Measurements from ENCODE around the gene PLEKHO2.
A peak's percentile ranks its signal among the peaks of the same experiment; 100 is the strongest.

The PLEKHO2 gene

DNA sequence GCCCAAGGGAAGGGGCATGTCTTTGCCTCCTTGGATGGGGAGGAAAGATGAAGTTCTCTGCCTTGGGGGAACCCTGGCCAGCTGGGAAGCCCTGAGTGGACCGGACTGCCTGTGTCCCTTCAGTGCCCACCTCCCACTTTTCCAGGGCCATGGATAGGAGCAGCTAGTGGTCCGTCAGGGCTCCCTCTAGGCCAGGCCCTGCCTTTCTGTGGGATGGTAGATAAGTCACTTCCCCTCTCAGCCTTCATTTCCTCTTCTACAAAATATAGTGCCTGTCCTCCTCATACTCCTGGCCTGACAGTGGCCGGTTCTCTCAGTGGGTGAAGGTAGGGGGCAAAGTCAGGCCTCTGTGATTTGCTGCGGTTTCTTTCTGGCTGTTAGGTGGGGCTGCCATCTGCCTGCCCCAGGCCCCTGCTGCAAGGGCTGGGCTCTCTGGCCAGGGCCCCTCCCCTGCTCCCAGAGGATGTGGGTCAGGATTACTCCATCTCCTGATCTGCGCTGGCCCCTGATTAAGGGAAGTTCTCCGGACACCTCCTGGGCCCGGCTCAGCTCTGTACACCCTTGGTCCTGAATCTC lies 1.4 kb downstream of the PLEKHO2 start:
- peak overlapping the region; percentile 96 for H3K4me3 ChIP-seq (ENCODE audit: low read length)
- TF ChIP-seq ZNF274 (IDR thresholded peaks at IDR 0.05; ENCODE audit: low read depth, low read length): no peak

DNA sequence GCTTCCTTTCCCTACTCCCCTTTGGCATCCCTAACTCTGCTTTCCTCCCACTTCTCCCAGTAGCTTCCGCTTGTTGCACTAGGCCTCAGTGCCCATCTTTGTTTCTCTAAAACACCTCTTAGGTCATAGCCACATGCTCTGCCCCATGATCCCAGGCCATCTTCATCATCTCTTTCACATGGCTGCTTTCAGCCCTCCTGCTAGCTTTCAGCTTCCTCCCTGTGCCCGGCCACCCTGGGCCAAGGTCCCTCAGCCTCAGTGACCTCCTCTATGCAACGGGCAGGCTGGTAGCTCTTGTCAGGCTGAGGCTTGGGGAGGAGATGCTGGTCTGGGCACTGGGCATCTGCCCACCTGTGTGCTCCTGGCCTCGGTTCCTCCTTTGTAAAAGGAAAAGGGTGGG lies 2.3 kb downstream of the PLEKHO2 start:
- TF ChIP-seq ZNF274 (IDR thresholded peaks at IDR 0.05; ENCODE audit: low read depth, low read length): no peak
- peak overlapping the region; percentile 96; the same call in 1 of the 2 replicates for H3K4me3 ChIP-seq (ENCODE audit: low read length)

DNA sequence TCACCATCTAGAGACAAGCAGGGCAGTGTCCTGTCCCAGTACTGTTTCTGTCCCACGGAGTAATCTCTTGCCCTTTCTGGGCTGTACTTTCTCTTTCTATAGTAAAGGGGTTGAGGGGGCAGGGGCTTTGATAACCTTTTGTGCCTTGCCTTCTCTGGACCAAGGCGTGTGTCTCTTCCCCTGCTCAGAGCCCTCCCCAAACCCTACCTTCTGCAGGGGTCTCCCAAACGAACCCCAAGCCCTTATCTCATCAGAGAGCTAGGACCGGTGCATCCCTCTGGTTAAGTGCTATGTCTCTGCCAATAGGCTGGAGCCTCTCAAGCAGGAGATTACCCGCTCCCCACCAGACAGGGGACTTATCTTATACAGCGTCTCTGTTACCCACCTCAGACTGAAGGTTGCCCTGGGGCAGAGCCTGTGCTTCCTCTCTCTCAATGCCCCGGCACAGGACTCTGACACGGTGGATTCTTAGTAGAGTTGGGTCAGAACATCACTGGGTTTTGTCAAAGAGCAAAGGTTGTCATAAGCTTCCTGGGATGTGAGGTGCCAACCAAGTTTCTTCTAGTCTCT lies 2.9 kb downstream of the PLEKHO2 start:
- peak overlapping the region; percentile 96; the same call in 1 of the 2 replicates for H3K4me3 ChIP-seq (ENCODE audit: low read length)
- TF ChIP-seq ZNF274 (IDR thresholded peaks at IDR 0.05; ENCODE audit: low read depth, low read length): no peak

DNA sequence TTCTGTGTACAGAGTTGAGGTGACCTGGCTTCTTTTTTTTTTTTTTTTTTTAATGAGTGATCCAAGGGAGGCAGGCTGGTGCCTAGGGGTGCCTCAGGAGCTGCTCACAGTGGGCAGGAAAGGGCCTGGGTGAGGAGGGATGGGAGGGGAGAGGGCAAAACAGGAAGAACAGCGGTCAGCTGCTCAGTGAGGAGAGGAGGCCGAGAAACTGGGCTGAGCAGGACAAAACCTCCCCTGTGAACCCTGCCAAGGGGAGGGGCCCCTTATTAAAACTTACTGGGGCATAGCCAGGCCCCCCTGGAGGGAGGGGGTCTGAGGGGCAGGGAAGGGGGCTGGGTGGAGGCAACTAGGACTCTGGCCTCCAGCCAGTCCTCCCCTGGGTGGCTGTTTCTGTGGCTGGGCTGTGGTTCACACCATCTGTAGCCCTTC lies 3.5 kb downstream of the PLEKHO2 start:
- no peak for TF ChIP-seq ZNF274 (IDR thresholded peaks at IDR 0.05; ENCODE audit: low read depth, low read length)
- H3K4me3 ChIP-seq (ENCODE audit: low read length): peak overlapping the region; percentile 96; the same call in 1 of the 2 replicates

DNA sequence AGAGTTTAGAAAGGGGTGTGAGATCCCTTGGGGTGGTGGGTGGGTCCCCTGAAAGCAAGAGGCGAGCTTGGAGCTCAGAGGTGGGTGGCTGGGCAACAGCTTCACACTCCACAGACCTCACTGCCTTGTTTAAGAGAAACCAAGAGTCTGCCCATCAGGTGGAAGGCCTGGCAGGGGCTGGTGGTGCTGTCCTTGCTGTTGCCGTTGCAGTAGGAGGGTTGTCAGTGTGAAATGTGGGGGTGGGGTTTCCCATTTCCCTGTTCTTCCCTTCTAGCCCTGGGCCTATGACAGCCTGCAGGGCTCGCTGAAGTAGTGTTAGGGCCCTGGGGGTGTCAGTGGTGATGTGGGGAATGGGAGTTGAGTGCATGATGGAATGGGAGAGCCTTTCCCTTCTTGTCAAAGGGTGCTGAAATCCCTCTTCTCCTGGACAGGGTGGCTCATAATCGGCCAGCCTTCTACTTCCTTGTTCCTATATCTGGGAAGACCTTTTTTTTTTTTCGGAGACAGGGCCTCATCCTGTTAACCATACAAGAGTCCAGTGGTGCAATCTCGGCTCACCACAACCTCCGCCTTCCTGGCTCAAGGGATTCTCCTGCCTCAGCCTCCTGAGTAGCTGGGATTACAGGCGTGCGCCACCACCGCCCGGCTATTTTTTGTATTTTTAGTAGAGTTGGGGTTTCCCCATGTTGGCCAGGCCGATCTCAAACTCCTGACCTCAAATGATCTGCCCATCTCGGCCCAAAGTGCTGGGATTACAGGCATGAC lies 4.3 kb downstream of the PLEKHO2 start:
- peak overlapping the region; percentile 5; the same call in 1 of the 2 replicates for H3K4me3 ChIP-seq (ENCODE audit: low read length)
- TF ChIP-seq ZNF274 (IDR thresholded peaks at IDR 0.05; ENCODE audit: low read depth, low read length): no peak

DNA sequence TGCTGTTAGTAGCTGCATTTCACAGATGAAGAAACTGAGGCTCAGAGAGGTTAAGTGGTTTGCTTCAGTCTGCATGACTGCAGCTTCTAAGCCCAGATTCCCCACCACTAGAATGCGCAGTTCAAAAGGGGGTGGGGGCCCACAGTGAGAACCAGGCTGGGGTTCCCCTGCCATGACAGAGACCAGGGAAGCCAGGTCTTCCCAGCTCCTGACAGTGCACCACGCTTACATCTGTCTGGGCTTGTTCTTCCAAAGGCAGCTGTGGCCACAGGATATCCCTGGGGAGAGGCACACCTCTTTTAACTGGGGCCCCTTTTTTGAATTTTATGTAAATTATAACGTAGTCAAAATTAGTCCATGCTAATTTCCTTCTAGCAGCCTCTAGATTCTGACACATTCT lies 5.3 kb downstream of the PLEKHO2 start:
- TF ChIP-seq ZNF274 (IDR thresholded peaks at IDR 0.05; ENCODE audit: low read depth, low read length): no peak
- H3K4me3 ChIP-seq (ENCODE audit: low read length): no peak overlapping the region; the same call in 1 of the 2 replicates

DNA sequence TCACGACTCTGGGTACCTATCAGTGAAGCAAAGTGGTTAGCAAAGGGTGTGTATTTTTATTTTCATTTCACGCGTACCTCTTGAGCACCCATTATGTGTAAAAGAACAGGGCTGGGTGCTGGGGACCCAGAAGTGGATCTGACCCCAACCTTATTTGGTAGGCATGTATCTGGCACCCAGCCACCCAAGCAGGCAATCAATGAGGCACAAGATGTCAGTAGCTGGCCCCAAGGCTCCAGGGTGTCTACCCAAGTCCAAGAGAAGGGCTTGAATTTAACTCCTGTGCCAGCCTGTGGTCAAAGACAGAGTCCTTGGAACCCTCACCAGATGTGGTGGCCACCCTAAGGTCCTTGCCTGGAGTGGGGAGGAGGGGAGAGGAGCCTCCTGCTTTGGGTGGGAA lies 5.7 kb downstream of the PLEKHO2 start:
- TF ChIP-seq ZNF274 (IDR thresholded peaks at IDR 0.05; ENCODE audit: low read depth, low read length): no peak
- H3K4me3 ChIP-seq (ENCODE audit: low read length): no peak overlapping the region

DNA sequence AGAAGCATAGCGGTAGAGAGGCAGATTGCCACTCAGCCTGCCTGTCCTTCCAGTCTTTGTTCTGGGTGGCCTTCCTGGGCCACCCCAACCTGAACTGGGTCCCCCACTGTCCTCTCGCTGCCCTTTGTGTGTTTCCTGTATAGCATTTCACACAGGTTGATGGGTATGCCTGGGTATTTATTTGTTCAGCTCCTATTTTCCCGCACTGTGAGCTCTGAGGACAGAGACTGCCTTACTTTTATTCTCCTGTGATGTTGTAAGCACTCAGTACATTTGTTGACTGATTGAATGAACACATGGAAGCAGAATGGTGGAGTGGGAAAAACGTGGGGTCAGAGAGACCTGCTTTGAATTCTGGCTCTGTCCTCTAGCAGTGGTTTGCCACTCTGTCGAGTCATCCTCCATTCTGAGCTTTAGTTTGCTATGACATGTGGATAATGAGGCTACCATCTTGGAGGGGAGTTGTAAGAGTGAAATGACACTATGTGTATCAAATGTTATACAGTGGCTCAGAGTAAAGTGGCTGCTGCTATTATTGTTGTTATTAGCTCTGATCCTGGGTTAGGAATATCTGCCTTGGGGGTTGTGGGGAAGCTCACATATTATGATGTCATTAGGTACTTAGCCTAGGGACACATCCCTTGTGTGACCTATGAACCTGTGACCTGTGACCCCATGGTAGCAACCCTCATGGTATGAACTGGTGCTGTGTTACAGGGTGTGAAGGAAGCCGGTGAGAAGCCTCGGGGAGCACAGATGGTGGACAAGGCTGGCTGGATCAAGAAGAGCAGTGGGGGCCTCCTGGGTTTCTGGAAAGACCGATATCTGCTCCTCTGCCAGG lies 6.4 kb downstream of the PLEKHO2 start:
- no peak overlapping the region for H3K4me3 ChIP-seq (ENCODE audit: low read length)
- TF ChIP-seq ZNF274 (IDR thresholded peaks at IDR 0.05; ENCODE audit: low read depth, low read length): no peak

DNA sequence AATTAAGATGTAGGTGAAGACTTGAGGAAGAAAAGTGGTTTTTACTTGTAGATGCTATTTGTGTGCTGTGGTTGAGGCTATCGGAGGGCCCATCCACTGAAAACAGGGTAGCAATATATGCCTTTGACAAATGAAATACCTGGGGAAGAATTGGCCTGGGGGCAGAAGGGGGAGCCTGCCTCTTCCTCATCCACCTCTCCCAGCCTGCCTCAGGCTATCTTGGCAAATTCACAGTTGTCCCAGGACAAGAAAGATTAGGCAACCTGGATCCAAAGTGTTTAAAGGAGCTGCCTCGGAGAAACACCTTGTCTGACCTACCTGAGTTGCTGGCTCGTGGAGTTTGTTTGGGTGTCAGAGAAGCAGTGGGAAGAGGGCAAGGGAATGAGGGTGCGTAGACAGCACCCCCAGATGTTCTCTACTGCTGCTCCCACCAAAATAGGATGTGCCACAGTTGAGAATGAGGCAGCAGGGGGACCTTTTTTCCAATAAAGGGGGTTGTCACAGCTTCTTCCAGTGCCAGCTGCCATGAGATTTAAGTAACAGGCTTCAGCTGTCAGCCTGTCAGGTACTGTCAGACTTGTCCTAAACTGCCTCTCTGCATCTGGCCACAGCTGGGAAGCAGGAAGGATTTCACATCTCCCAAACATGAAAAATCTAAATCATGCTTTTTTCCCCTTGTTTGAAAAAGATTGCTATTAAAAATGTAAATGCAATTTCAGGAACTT lies 9.2 kb downstream of the PLEKHO2 start:
- H3K4me3 ChIP-seq (ENCODE audit: low read length): no peak overlapping the region
- TF ChIP-seq ZNF274 (IDR thresholded peaks at IDR 0.05; ENCODE audit: low read depth, low read length): no peak

DNA sequence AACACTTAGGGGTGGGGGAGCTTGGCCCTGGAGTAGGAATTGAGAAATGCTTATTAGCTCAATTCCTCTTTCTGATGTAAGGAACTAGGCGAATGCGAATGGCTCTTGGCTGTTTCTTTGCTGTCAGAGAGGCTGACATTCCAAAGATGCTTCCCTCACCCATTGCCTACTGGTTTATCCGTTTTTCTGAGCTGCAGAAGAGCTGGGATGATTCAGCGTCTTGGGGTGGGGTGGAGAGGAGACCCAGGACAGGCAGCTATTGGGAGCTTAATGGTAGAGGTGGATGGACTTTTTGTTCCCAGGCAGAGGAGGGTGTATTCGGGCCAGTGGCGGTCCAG lies 9.8 kb downstream of the PLEKHO2 start:
- no peak for TF ChIP-seq ZNF274 (IDR thresholded peaks at IDR 0.05; ENCODE audit: low read depth, low read length)
- H3K4me3 ChIP-seq (ENCODE audit: low read length): no peak overlapping the region

DNA sequence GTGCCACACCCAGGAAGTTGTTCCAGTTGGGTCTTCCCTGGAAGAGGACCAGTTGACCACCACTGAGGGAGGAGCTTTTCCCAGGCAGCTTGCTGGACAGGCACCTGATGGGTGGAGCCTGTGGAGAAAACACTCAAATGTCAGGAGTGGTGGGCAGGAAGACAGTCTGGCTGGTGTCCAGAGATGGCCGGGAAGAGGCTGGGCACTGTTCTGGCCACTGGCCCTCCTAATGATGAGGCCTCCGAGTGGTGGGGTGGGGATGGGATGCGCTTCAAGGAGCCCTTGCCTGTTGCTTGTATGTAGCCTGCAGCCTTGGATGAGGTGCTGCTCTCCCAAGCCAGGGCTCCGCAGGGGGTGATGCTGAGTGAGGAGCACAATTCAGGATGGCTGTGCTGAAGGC lies 12.3 kb downstream of the PLEKHO2 start:
- no peak overlapping the region for H3K4me3 ChIP-seq (ENCODE audit: low read length)
- TF ChIP-seq ZNF274 (IDR thresholded peaks at IDR 0.05; ENCODE audit: low read depth, low read length): no peak

DNA sequence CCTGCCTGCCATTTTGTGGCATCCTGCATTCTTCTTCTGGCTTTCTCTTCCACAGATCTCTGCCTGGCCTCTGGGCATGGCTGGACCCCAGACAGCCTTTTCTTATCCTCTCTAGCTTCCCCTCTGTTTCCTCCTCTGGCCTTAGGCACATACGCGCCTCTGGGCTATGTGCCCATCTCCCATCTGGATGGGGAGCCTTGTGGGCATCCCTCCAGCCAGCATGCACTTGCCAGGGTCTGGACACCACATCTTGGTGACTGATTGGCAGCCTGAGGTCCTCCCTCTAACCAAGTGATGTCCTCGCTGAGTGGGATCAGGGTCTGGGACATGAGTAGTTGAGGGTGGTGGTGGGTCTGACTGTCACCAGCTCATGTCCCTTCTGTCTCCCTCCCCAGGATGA lies 12.8 kb downstream of the PLEKHO2 start:
- TF ChIP-seq ZNF274 (IDR thresholded peaks at IDR 0.05; ENCODE audit: low read depth, low read length): no peak
- H3K4me3 ChIP-seq (ENCODE audit: low read length): no peak overlapping the region

DNA sequence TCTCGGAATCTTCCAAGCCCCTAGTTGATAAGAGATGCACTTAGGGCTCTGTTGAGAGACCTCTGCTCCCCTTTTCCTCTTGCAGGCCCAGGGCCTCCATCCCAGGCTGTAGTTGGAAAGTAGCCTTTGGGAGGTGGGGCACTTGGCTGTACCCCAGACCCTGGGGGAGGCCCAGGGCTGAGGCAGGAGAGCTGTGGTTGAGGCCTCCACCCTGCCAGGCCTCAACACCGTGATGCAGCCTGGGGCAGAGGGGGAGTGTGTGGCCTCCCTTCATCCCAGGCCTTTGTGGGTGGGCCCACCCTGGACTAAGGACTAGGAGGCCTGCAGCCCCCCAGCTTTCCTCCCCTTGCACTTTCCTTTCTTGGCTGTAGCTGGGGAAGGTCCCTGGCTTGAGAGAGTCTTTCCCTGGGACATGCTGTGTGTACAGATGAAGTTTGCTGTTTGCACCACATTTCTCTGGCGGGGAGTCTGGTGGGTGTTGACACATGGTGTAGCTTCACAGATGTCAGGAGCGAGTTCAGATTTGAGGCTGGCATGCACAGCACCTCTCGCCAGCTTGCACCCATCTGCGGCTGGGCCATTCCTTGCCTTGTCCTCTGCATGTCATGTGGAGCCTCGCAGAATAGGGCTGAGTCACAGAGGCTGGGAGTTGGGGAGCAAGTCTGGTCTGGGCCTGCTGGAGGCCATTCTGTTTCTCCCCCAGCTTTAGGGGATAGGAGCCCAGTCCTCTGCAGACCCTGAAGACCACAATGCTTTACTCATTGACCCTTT lies 13.7 kb downstream of the PLEKHO2 start:
- TF ChIP-seq ZNF274 (IDR thresholded peaks at IDR 0.05; ENCODE audit: low read depth, low read length): no peak

More for the DNA sequence above, 13.7 kb downstream of the PLEKHO2 start:
- H3K4me3 ChIP-seq (ENCODE audit: low read length): no peak overlapping the region

Measured in GM08714 (cell line).